ENCODE measurements around the gene ZC3H10. TPM values are rescaled to one million over a fixed set of nuclear protein-coding genes. Genes with fewer than 3 reads are reported as not detected.

The ZC3H10 gene
- polyA plus RNA-seq, 2 donors = 1.4 to 2.2 TPM

DNA sequence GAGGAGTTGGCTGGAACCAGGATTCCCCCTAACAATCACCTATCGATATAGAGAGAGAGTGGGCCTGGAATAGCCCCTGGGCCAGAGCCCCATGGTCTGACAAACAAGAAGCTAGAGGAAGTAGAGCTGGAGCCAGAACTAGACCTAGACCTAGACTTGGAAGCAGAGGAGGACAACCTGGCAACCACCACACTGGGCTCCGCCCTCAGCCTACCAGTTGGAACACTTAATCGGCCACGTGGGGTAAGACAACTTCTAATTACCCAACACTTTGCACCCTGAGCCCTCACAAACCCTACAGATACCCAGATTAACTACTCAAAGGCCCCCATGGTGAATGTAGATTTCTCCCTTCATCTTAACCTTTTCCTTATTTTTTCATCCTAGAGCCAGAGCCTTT lies 18.3 kb upstream of the ZC3H10 start:
- Histone ChIP-seq H3K27me3 (ENCODE audit: control insufficient read depth in 1 of 2, insufficient read depth in 2 of 2, low read length in 2 of 2) (no peaks in the 10 kb centered on the region), H3K4me3 (ENCODE audit: low read depth in 1 of 2, low read length in 2 of 2) (no peak overlapping the region), H3K4me1 (ENCODE audit: control insufficient read depth in 2 of 2, insufficient read depth in 2 of 2, low read length in 1 of 2) (peaks cover 3 to 4% of the 10 kb centered on the region in 2 donors), H3K36me3 (ENCODE audit: control insufficient read depth in 2 of 2, insufficient read depth in 2 of 2, low read length in 1 of 2) (peaks cover 0 to 17% of the 10 kb centered on the region in 2 donors), H3K9me3 (ENCODE audit: control insufficient read depth in 2 of 2, insufficient read depth in 1 of 2, low read depth in 1 of 2, low read length in 1 of 2) (no peaks in the 10 kb centered on the region), H3K27ac (ENCODE audit: low read depth in 2 of 2, low read length in 1 of 2) (peak overlapping the region in 1 of 2 donors; percentile 57)
- 74 to 77% methylated on average over 4 of the region's 4 CpGs for WGBS, 2 donors

DNA sequence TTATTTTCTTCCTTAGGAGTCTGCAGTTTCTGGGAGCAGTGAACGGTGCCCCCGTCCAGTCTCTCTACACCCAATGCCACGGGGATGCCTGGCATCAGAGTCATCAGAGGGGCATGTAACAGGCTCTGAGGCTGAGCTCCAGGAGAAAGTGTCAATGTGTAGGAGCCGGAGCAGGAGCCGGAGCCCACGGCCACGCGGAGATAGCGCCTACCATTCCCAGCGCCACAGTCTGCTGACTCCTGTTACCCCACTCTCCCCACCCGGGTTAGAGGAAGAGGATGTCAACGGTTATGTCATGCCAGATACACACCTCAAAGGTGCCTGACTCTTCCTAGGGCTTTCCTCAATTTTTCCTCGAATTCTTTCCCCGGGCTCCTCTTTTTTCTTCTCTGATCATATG lies 17.0 kb upstream of the ZC3H10 start:
- Histone ChIP-seq H3K4me1 (ENCODE audit: control insufficient read depth in 2 of 2, insufficient read depth in 2 of 2, low read length in 1 of 2) (peaks cover 3 to 4% of the 10 kb centered on the region in 2 donors), H3K27me3 (ENCODE audit: control insufficient read depth in 1 of 2, insufficient read depth in 2 of 2, low read length in 2 of 2) (no peaks in the 10 kb centered on the region), H3K36me3 (ENCODE audit: control insufficient read depth in 2 of 2, insufficient read depth in 2 of 2, low read length in 1 of 2) (peaks cover 0 to 14% of the 10 kb centered on the region in 2 donors), H3K27ac (ENCODE audit: low read depth in 2 of 2, low read length in 1 of 2) (no peak overlapping the region), H3K9me3 (ENCODE audit: control insufficient read depth in 2 of 2, insufficient read depth in 1 of 2, low read depth in 1 of 2, low read length in 1 of 2) (no peaks in the 10 kb centered on the region), H3K4me3 (ENCODE audit: low read depth in 1 of 2, low read length in 2 of 2) (no peak overlapping the region)
- WGBS, 2 donors = 88% methylated on average over 14 of the region's 14 CpGs

DNA sequence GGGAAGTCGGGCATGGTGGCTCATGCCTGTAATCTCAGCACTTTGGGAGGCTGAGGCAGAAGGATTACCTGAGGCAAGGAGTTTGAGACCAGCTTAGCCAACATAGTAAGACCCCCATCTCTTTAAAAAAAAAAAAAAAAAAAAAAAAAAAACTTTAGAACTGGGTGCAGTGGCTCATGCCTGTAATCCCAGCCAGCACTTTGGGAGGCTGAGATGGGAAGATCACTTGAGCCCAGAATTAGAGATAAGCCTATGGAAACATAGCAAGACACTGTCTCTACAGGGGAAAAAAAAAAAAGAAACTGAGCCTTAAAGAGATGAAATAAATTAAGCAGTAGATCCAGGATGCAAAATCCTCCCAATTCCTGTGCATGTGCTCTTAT lies 15.4 kb upstream of the ZC3H10 start:
- Histone ChIP-seq H3K4me1 (ENCODE audit: control insufficient read depth in 2 of 2, insufficient read depth in 2 of 2, low read length in 1 of 2) (peaks cover 3 to 4% of the 10 kb centered on the region in 2 donors), H3K9me3 (ENCODE audit: control insufficient read depth in 2 of 2, insufficient read depth in 1 of 2, low read depth in 1 of 2, low read length in 1 of 2) (no peaks in the 10 kb centered on the region), H3K36me3 (ENCODE audit: control insufficient read depth in 2 of 2, insufficient read depth in 2 of 2, low read length in 1 of 2) (peaks cover 0 to 11% of the 10 kb centered on the region in 2 donors), H3K4me3 (ENCODE audit: low read depth in 1 of 2, low read length in 2 of 2) (no peak overlapping the region), H3K27me3 (ENCODE audit: control insufficient read depth in 1 of 2, insufficient read depth in 2 of 2, low read length in 2 of 2) (no peaks in the 10 kb centered on the region), H3K27ac (ENCODE audit: low read depth in 2 of 2, low read length in 1 of 2) (peak overlapping the region in 1 of 2 donors; percentile 86)
- whole genome bisulfite sequencing, 2 donors = 69% methylated on average over 1 of the region's 1 CpG

DNA sequence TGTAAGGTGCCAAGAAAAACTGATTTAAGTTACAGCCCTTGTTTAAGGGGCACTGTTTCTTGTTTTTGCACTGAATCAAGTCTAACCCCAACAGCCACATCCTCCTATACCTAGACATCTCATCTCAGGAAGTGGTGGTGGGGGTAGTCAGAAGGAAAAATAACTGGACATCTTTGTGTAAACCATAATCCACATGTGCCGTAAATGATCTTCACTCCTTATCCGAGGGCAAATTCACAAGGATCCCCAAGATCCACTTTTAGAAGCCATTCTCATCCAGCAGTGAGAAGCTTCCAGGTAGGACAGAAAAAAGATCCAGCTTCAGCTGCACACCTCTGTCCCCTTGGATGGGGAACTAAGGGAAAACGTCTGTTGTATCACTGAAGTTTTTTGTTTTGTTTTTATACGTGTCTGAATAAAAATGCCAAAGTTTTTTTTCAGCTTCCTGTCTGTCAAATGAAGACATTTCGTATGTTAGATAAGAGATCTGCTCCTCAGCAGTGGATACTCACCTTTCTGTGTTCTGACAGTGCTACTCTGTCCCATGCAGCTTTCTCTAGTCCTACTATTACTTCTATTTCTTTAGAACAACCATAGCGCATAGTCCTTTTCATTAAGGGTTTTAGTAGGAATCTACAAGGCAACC lies 14.9 kb upstream of the ZC3H10 start:
- Histone ChIP-seq H3K4me1 (ENCODE audit: control insufficient read depth in 2 of 2, insufficient read depth in 2 of 2, low read length in 1 of 2) (peaks cover 3 to 4% of the 10 kb centered on the region in 2 donors), H3K27me3 (ENCODE audit: control insufficient read depth in 1 of 2, insufficient read depth in 2 of 2, low read length in 2 of 2) (no peaks in the 10 kb centered on the region), H3K36me3 (ENCODE audit: control insufficient read depth in 2 of 2, insufficient read depth in 2 of 2, low read length in 1 of 2) (peaks cover 0 to 13% of the 10 kb centered on the region in 2 donors), H3K4me3 (ENCODE audit: low read depth in 1 of 2, low read length in 2 of 2) (peak overlapping the region in 1 of 2 donors; percentile 86), H3K27ac (ENCODE audit: low read depth in 2 of 2, low read length in 1 of 2) (peak overlapping the region; percentile 85 to 86), H3K9me3 (ENCODE audit: control insufficient read depth in 2 of 2, insufficient read depth in 1 of 2, low read depth in 1 of 2, low read length in 1 of 2) (no peaks in the 10 kb centered on the region)
- 38 to 40% methylated on average over 6 of the region's 6 CpGs for WGBS, 2 donors

DNA sequence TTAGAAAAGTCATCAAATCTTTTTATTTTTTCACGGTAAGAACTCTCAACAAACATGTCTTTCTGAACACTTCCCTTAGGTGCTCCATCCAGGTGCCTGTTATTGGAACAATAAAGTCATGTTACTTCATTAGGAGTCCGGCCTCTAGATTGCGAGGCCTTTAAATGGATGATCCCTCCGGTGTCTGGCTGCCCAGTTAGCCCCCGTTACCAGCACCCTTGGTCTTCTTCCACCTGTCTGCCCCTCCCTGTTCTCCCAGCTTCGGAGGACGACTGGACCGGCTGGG lies 14.3 kb upstream of the ZC3H10 start:
- WGBS, 2 donors = 1 to 2% methylated on average over 8 of the region's 8 CpGs
- Histone ChIP-seq H3K4me1 (ENCODE audit: control insufficient read depth in 2 of 2, insufficient read depth in 2 of 2, low read length in 1 of 2) (peaks cover 3 to 4% of the 10 kb centered on the region in 2 donors), H3K9me3 (ENCODE audit: control insufficient read depth in 2 of 2, insufficient read depth in 1 of 2, low read depth in 1 of 2, low read length in 1 of 2) (no peaks in the 10 kb centered on the region), H3K4me3 (ENCODE audit: low read depth in 1 of 2, low read length in 2 of 2) (peak overlapping the region; percentile 86 to 97), H3K27me3 (ENCODE audit: control insufficient read depth in 1 of 2, insufficient read depth in 2 of 2, low read length in 2 of 2) (no peaks in the 10 kb centered on the region), H3K27ac (ENCODE audit: low read depth in 2 of 2, low read length in 1 of 2) (peak overlapping the region; percentile 85 to 95), H3K36me3 (ENCODE audit: control insufficient read depth in 2 of 2, insufficient read depth in 2 of 2, low read length in 1 of 2) (peaks cover 0 to 11% of the 10 kb centered on the region in 2 donors)

DNA sequence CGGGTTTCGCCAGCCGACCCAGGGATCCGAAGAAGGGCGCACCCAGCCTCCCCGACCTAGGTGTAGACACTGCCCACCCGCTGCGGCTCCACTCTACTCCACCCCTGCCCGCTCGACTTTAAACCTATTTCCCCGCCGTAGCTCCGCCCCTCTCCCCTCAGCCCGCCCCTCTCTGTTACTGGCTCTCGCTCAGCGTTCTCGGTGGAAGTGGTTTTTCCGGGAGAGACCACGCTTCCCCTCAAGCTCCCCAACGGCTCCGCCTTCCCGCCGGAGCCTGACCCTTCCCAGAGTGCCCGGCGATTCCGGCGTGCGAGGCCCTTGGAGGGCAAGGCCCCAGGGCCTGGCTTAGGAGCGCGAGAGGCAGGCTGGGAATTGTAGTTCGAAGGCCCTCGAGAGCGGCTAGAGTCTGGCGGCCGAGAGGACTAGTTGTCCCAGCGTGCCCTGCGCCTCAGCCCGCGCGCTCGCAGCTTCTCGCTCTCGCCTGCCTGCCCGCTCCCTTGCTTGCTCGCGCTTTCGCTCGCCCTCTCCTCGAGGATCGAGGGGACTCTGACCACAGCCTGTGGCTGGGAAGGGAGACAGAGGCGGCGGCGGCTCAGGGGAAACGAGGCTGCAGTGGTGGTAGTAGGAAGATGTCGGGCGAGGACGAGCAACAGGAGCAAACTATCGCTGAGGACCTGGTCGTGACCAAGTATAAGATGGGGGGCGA lies 13.8 kb upstream of the ZC3H10 start, which contains the start of gene PA2G4:
Gene PA2G4 (plus strand): TSS at position 451 of the 706 bp plus-strand sequence. CDS start 179 bp downstream, at position 630.
- no peaks in the 10 kb centered on the region for H3K9me3 ChIP-seq (ENCODE audit: control insufficient read depth in 2 of 2, insufficient read depth in 1 of 2, low read depth in 1 of 2, low read length in 1 of 2)
- WGBS, 2 donors = 0 to 1% methylated on average over 60 of the region's 60 CpGs
- H3K27me3 ChIP-seq (ENCODE audit: control insufficient read depth in 1 of 2, insufficient read depth in 2 of 2, low read length in 2 of 2) = no peaks in the 10 kb centered on the region
- peak within 1 kb of the TSS; percentile 86 to 97 for H3K4me3 ChIP-seq (ENCODE audit: low read depth in 1 of 2, low read length in 2 of 2)
- peaks cover 0 to 11% of the 10 kb centered on the region in 2 donors for H3K36me3 ChIP-seq (ENCODE audit: control insufficient read depth in 2 of 2, insufficient read depth in 2 of 2, low read length in 1 of 2)
- peak within 1 kb of the TSS; percentile 85 to 95 for H3K27ac ChIP-seq (ENCODE audit: low read depth in 2 of 2, low read length in 1 of 2)
- H3K4me1 ChIP-seq (ENCODE audit: control insufficient read depth in 2 of 2, insufficient read depth in 2 of 2, low read length in 1 of 2) = peaks cover 3 to 4% of the 10 kb centered on the region in 2 donors

DNA sequence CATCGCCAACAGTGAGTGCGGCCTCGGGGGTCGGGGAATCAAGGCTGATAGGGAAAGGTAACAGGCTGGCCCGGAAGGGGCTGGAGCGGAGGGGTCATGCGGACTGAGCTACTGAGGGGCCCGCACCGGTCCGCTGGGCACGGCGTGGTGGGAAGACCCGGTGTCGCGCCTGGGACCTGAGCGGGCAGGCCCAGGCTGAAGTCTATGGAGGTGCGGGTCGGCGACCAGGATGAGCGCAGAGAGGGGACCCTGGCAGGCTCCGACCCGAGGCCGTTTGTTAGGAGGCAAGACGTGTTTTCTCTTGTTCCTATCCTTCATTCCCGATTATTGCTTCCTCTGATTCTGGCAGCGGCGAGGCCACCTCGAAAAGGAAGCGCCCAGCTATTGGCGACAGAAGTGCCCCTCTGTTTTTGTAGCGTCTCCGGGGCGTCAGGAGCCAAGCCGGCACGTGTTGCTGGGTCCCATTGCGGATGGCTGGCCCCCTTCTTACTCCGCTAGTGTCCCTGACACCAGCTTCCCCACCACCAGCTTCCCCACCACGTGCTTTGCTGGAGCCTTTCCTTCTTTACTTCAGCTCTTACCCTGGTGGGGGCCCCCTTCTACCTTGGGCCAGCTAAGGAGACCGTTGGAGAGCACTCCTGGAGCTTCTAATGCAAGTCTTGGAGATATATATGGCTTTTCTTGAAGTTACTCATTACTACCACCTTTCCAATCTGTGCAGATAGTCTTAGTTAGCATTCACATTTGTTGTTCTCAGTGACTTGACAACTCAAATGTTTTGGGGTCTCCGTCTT lies 13.1 kb upstream of the ZC3H10 start:
- peaks cover 3 to 8% of the 10 kb centered on the region in 2 donors for H3K36me3 ChIP-seq (ENCODE audit: control insufficient read depth in 2 of 2, insufficient read depth in 2 of 2, low read length in 1 of 2)
- H3K27ac ChIP-seq (ENCODE audit: low read depth in 2 of 2, low read length in 1 of 2) = peak overlapping the region; percentile 85 to 95
- H3K27me3 ChIP-seq (ENCODE audit: control insufficient read depth in 1 of 2, insufficient read depth in 2 of 2, low read length in 2 of 2) = no peaks in the 10 kb centered on the region
- H3K9me3 ChIP-seq (ENCODE audit: control insufficient read depth in 2 of 2, insufficient read depth in 1 of 2, low read depth in 1 of 2, low read length in 1 of 2) = no peaks in the 10 kb centered on the region
- H3K4me3 ChIP-seq (ENCODE audit: low read depth in 1 of 2, low read length in 2 of 2) = peak overlapping the region; percentile 86 to 97
- 1% methylated on average over 32 to 40 of the region's 40 CpGs for WGBS, 2 donors
- H3K4me1 ChIP-seq (ENCODE audit: control insufficient read depth in 2 of 2, insufficient read depth in 2 of 2, low read length in 1 of 2) = no peaks in the 10 kb centered on the region

DNA sequence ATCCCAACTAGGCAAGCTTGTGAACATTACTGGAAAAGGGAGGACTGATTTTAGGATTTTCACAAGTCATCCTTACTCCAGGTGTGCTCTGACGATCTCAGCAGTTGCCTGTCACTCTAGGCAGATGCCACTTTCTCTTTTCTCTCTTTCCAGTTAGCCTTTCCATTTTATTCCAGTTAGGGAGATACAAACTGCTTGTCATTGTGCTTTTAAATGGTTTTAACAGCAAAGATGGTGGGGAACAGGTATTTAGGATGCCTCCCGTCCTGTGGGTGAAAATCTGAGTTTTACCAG lies 12.5 kb upstream of the ZC3H10 start:
- Histone ChIP-seq H3K9me3 (ENCODE audit: control insufficient read depth in 2 of 2, insufficient read depth in 1 of 2, low read depth in 1 of 2, low read length in 1 of 2) (no peaks in the 10 kb centered on the region), H3K27ac (ENCODE audit: low read depth in 2 of 2, low read length in 1 of 2) (no peak overlapping the region), H3K36me3 (ENCODE audit: control insufficient read depth in 2 of 2, insufficient read depth in 2 of 2, low read length in 1 of 2) (peaks cover 6 to 8% of the 10 kb centered on the region in 2 donors), H3K4me3 (ENCODE audit: low read depth in 1 of 2, low read length in 2 of 2) (peak overlapping the region; percentile 86 to 97), H3K4me1 (ENCODE audit: control insufficient read depth in 2 of 2, insufficient read depth in 2 of 2, low read length in 1 of 2) (no peaks in the 10 kb centered on the region), H3K27me3 (ENCODE audit: control insufficient read depth in 1 of 2, insufficient read depth in 2 of 2, low read length in 2 of 2) (no peaks in the 10 kb centered on the region)
- 18 to 22% methylated on average over 2 of the region's 2 CpGs for WGBS, 2 donors

DNA sequence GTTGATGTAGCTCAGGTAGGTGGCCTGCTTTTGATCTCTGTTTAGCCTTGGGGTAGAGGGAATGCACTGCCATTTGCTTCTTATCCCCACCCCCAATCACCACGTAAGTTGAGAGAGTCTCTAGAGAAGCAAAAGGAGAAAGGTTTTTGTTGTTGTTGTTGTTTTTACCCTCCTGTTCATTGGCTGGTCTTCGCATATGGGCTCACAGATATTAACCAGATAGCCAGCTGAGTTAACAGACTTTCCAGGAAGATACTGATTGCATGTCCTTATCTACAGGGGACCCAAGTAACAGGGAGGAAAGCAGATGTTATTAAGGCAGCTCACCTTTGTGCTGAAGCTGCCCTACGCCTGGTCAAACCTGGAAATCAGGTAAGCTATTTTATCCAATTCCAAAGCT lies 10.8 kb upstream of the ZC3H10 start:
- Histone ChIP-seq H3K4me3 (ENCODE audit: low read depth in 1 of 2, low read length in 2 of 2) (no peak overlapping the region), H3K9me3 (ENCODE audit: control insufficient read depth in 2 of 2, insufficient read depth in 1 of 2, low read depth in 1 of 2, low read length in 1 of 2) (no peaks in the 10 kb centered on the region), H3K4me1 (ENCODE audit: control insufficient read depth in 2 of 2, insufficient read depth in 2 of 2, low read length in 1 of 2) (no peaks in the 10 kb centered on the region), H3K27me3 (ENCODE audit: control insufficient read depth in 1 of 2, insufficient read depth in 2 of 2, low read length in 2 of 2) (no peaks in the 10 kb centered on the region), H3K27ac (ENCODE audit: low read depth in 2 of 2, low read length in 1 of 2) (peak overlapping the region in 1 of 2 donors; percentile 4), H3K36me3 (ENCODE audit: control insufficient read depth in 2 of 2, insufficient read depth in 2 of 2, low read length in 1 of 2) (peaks cover 11 to 17% of the 10 kb centered on the region in 2 donors)
- WGBS, 2 donors = 87 to 89% methylated on average over 3 of the region's 3 CpGs

Measured in esophagus (tissue), 2 donors.